GM18517 (cell line): ENCODE results near the gene PPP4R2.
"Not testable (repeated sequence)": the region's sequence is repeated elsewhere in the genome, so short reads cannot be mapped to it uniquely, and the experiment has no call there.

Experiments
- ATAC-seq: cut with Tn5 transposase; IDR thresholded peaks from one replicate; pipeline ENCODE4 v1.9.1; 2021; ENCODE audit warnings: mild to moderate bottlenecking, moderate library complexity; ENCODE audit not compliant: unreplicated experiment

Gene PPP4R2

DNA sequence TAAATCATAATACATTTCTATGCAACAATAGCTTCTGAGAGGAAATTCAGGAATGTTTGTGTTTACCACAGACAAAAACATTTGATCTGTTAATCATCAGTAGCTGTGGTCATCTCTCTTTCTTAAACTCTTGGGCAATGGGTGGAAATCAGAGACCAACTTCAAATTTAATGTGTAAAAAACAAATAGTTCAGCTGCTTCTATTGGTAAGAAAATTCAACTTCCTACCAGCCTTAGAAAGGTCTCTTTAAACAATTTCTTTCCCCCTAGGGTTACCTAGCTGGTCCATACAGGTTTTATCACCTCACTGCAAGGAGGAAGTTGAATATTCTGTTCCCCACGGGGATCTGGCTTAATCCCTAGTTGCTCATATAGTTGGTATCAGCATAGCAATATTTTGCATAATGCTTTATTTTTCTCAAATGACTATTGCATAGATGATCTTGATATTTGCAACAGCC, 20.3 kb upstream of the PPP4R2 start:
- ATAC-seq, result no peak

GRCh38 chr3:72977060-72977808, 19.4 kb upstream of the PPP4R2 start:
- ATAC-seq, result peak; percentile 52

- no peak for ATAC-seq
These were observed 13.8 kb upstream of the PPP4R2 start for GRCh38 chr3:72982609-72983366.

DNA sequence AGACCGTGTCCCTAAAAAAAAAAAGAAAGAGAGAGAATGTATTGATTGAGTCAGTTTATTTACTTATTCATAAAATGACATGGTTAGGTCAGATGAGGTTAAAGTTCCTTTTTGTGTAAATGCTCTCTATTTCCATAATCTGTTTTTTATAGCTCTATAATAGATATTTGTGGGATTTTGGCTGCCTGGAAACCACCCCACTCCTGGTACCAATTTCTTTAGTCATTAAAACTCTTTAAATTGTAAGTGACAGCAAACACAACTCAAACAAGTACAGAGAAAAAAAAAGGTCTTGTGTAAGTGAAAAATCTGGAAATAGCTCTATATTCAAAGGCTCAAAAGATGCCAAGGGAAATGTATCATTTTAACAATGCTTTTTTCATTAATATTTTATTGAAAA, 11.0 kb upstream of the PPP4R2 start:
- ATAC-seq, result no peak

GRCh38 chr3:72990701-72991395, 5.8 kb upstream of the PPP4R2 start:
- no peak for ATAC-seq

- ATAC-seq, result no peak
These were observed 5.1 kb upstream of the PPP4R2 start for GRCh38 chr3:72991522-72991921.

DNA sequence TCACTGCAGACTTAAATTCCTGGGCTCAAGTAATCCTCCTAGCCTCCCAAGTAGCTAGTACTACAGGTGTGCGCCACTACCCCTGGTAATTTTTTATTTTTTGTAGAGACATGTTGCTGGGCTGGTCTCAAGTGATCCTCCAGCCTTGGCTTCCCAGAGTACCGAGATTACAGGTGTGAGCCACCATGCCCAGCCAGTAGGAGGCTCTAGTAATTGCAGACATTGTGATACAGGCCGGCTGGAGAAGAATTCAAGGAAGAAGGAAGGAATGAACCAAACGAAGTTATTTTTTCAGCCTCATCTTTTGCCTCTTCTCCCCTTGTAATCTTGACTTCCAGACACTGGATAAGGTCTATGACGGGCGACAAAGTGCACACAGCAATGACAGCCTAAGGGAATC, 3.2 kb upstream of the PPP4R2 start:
- ATAC-seq, result no peak

GRCh38 chr3:72995337-72995736, 1.3 kb upstream of the PPP4R2 start:
- no peak for ATAC-seq

DNA sequence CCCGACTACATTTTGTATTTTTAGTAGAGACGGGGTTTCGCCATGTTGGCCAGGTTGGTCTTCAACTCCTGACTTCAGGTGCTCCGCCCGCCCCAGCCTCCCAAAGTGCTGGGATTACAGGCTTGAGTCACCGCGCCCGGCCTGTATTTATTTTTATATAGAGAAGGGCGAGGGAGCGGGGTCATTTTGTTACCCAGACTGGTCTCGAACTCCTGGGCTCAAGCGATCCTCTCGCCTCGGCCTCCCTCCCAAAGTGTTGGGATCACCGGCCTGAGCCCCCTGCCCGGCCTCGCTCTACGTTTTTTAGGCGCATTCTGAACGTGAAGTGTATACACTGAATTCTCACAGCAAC, 514 bp upstream of the PPP4R2 start:
- no peak for ATAC-seq

- no peak for ATAC-seq
These were observed 880 bp downstream of the PPP4R2 start for GRCh38 chr3:72997421-72997961.

DNA sequence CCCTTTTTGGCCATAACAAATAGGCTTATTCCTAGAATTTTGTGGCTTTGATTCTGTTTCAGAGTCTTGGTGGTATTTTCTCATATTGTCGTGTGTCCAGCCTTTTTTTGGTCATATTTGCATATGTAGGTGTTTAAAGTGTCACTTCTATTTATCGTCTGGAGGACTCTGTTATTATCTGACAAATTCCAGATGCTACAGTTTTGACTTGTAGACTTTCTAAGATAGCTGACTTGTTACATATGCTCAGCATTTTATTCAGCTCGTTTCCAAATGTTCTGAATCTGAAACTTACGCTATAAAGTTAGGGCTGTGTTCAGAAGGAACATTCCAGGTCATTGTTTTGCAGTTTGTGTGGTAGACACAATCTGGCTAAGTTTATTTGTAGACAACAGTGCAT, 1.9 kb downstream of the PPP4R2 start:
- no peak for ATAC-seq

- no peak for ATAC-seq
These were observed 3.3 kb downstream of the PPP4R2 start for GRCh38 chr3:72999951-73000350.

DNA sequence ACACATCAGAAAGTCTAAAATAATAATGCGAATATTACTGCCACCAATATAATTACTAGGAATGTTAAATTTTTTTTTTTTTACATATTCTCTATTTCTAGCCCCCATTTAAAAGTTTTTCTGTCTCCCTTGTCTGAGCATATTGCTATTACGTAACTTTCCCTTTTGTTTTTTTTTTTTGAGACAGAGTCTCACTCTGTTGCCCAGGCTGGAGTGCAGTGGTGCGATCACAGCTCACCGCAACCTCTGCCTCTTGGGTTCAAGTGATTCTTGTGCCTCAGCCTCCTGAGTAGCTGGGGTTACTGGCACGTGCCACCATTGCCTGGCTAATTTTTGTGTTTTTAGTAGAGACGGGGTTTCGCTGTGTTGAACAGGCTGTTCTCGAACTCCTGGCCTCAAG, 6.4 kb downstream of the PPP4R2 start:
- ATAC-seq, result not testable (repeated sequence)

DNA sequence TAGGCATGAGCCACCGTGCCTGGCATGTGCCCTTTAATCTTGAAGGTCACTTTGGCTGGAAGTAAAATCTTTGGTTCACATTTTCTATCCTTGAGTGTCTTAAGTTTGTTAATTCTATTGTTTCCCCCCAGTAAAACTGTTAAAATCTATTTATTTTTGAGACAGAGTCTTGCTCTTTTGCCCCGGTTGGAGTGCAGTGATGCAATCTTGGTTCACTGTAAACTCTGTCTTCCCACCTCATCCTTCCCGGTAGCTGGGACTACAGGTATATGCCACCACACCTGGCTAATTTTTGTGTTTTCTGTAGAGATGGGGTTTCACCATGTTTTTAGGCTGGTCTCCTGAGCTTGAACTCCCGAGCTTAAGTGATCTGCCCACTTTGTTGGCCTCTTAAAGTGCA, 7.7 kb downstream of the PPP4R2 start:
- ATAC-seq, result no peak

GRCh38 chr3:73007992-73008712, 11.5 kb downstream of the PPP4R2 start:
- ATAC-seq, result no peak

DNA sequence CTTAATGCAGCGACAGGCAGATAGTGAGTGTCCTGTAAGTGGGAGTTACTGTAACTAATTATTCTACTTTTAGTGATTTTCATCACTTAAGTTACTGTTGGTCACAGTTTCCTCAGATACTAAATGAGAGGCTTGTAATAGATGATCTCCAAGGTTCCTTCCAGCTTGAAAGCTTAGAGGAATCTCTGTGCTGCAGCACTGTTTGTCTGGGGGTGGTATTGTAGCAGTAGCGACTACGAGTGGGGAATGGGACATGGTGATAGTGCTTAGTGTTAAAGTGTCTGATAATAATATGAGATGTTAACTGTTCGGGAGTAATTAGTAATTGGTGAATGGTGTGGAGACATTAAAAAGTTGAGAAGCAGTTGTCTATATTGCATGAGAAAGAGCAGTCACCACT, 12.4 kb downstream of the PPP4R2 start:
- no peak for ATAC-seq

DNA sequence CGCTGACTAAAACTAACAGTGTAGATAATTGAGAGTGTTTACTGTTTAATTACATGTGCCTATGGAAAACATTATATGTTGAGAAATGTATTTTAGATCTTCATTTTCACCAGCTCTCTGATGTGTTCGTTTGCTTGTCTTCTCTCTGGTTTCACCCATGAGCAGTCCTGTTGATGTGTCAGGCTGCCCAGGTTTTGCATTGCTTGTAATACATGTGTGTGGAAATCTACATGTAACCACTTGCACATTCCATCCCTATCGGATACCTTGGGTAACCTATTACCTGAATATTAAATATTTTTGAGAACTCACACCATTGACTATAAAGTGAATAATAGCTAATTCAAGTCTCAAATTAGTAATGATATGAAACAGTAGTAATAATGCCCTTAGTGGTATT, 13.1 kb downstream of the PPP4R2 start:
- ATAC-seq, result no peak

DNA sequence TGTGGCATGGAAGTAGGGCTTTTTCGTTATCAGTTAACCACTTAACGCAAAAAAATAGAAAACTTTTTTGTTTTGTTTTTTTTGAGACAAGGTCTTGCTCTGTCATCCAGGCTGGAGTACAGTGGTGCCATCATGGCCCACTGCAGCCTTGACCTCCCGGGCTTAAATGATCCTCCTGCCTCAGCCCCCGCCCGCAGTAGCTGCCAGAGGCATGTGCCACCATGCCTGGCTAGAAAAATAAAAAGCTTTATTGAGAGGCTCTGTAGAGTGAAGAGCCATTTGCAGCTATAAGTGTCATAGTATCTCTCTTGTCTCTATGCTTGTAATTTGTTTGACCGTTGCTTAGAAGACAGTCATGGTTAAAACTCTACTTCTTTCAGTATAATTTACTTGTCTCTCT, 13.5 kb downstream of the PPP4R2 start:
- no peak for ATAC-seq

GRCh38 chr3:73018298-73018697, 21.7 kb downstream of the PPP4R2 start:
- ATAC-seq, result no peak

DNA sequence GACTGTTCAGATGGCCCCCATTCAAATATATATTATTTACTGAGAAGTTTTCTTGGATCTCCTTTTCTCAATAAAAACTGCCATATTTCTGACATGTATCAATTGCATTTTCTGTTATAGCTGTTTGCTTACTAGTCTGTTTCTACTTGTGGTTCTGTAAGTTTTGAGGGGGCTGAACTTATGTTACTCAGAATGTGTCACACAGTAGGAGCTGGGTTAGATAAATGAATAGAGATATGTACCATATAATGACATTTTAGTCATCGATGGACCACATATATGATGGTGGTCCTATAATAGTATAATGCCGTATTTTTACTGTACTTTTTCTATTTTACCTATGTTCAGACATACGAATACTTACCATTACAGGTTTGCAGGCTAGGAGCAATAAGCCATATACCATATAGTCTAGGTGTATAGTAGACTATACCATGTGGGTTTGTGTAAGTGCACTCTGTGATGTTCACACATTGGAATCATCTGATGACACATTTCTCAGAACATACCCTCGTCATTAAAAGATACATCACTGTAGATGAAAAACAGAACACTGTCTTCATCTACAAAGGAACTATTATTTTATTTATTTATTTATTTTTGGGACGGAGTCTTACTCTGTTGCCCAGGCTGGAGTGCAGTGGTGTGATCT, 22.3 kb downstream of the PPP4R2 start:
- no peak for ATAC-seq
